Stimulated activated CD4-positive, alpha-beta T cell treated with anti-CD3 and anti-CD28 coated beads, Interleukin-1b, Interleukin-23, amount 100 ng/mL, for 1 hour (primary cell): Measurements from ENCODE around the gene TBL1XR1.
"Not testable (repeated sequence)": the region's sequence is repeated elsewhere in the genome, so short reads cannot be mapped to it uniquely, and the experiment has no call there.

Source experiments
- DNase-seq, 2 donors: peaks; one replicate each; pipeline ENCODE4 v3.0.0-alpha.2; 2020; ENCODE audit warnings: low read depth in 2 of 2

TBL1XR1 gene

DNA sequence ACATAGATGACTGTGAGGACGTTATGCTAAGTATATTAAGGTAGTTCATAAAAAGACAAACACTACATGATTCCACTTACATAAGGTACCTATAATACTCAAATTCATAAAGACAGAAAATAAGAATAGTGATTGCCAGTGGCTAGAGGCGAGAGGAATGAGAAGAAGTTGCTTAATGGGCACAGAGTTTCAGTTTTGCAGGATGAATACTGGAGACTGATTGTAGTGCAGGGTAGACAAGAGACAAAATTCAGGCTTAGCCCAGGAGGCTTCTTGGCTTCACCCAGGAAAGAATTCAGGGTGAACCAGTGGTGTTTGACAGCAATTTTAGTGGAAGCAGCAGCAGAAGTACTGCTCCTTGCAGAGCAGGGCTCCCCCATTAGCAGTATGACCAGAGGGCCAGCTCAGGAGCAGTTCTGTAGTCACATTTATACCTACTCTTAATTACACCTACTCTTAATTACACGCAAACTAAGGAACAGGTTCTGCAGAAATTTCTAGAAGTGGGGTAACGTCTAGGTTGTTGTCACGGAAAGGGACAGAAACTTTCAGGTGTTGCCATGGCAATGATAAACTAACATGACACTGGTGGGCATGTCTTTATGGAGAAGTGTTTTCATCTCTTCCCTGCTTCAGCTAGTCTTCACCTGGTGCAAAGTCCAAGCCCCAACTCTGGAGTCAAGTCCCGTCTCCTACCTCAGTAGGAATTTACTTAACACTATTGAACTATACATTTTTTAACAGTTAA, 55.2 kb downstream of the TBL1XR1 start:
- DNase-seq, result no peak

DNA sequence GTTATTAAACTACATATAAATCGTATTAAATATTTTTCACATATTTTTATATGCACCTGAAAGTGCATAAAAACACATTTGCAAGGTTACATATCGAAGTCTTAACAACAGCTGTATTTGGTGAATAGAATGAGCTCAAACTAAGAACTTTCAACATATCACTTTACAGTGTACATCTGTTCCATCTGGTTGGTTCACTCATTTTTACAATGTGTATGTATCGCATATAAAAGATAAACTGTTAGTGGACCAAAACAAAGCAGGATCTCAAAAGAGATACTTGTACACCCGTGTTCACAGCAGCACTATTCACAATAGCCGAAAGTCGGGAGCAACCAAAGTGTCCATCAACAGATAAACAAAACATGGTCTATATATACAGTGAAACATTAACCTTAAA, 55.8 kb downstream of the TBL1XR1 start:
- no peak for DNase-seq

DNA sequence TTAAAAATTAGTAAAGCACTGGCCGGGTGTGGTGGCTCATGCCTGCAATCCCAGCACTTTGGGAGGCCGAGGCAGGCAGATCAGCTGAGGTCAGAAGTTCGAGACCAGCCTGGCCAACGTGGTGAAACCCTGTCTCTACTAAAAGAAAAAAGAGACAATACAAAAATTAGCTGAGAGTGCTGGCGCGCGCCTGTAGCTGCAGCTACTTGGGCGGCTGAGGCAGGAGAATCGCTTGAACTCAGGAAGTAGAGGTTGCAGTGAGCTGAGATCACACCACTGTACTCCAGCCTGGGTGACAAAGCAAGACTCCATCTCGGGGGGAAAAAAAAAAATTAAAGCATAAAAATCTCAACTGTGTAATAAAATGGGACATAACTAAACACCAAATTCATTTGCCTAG, 58.1 kb downstream of the TBL1XR1 start:
- DNase-seq, result not testable (repeated sequence)

DNA sequence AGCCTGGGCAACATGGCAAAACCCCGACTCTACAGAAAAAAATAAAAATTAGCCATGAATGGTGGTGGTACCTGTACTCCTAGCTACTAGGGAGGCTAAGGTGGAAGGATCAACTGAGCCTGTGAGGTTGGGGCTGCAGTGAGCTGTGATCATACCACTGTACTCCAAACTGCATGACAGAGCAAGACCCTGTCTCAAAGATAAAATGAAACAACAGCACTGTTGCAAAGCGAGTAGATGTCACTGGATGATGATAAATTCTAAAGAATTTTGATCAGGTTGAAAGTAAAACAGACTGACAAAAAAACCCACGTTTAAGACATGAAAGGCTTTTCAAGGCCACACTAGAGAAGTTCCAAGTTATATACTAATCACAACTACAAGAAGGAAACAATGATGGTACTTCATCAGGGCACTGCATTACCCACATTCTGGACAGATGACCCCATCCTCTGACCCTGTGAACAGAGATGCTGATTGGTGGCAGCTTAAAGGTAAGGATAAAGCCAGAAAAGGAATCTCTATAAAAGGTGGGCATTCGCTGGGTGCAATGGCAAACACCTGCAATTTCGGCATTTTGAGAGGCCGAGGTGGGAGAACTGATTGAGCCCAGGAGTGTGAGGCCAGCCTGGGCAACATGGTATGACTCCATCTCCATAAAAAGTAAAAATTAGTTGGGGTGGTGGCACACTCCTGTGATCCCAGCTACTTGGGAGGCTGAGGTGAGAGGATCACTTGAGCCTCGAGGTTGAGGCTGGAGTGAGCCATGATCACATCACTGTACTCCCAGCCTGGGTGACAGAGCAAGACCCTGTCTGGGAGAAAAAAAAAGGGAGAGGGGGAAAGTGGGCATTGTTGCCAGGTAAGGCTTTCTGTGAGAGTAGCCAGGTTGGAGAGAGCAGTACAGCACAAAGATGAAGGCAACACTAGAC, 59.2 kb downstream of the TBL1XR1 start:
- no peak for DNase-seq

DNA sequence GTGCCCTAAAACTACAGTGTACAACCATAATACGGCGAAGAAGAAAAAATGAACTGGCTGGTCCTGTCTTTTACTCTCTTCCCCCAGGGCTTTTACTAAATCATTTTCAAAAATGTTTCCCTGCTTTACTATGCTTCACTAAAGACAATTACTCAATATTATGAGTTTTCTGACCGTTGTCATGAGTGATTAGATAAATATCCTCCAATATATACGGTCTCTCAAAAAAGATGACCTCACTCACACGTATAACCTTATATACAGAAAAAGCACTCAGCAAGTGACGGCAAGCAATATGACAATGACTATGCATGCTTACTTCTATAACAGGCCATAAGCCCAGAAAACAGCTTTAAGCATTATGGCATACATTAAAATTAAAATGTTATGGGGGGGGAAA, 60.5 kb downstream of the TBL1XR1 start:
- DNase-seq, result no peak

DNA sequence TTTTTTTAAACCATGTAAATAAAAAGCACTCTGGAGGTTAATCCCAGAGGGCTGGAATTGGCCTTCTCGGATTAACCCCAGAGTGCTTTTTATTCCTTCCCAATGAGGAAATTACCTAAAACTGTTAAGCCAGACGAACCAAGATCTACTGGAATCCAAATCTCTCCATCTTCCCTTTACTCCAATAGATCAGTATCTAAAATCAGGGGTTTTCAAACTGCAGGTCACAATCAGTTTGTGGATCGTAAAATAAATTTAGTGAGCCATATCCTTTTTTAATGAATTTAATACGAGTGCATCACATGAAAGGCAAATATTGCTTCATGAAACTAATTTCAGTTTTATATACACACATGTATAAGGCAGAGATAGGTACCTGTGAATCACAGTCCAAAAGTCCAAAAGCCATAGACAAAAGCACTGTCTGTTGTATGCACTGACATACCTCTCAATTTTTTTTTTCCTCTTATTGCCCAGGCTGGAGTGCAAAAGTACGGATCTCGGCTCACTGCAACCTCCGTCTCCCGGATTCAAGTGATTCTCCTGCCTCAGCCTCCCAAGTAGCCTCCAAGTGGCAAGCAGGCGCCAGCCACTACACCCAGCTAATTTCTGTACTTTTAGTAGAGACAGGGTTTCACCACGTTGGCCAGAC, 61.3 kb downstream of the TBL1XR1 start:
- DNase-seq, result no peak

DNA sequence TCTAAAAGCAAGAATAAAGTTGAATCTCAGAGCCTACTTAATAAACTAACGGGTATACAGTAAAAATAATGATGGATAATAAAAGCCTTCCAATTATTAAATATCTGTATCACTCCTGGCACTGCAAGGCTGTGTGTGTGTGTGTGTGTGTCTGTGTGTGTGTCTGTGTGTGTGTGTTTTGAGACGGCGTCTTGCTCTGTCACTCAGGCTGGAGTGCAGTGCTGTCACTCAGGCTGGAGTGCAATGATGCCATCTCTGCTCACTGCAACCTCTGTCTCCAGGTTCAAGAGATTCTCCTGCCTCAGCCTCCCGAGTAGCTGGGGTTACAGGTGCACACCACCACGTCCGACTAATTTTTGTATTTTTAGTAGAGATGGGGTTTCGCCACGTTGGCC, 62.5 kb downstream of the TBL1XR1 start:
- no peak for DNase-seq

DNA sequence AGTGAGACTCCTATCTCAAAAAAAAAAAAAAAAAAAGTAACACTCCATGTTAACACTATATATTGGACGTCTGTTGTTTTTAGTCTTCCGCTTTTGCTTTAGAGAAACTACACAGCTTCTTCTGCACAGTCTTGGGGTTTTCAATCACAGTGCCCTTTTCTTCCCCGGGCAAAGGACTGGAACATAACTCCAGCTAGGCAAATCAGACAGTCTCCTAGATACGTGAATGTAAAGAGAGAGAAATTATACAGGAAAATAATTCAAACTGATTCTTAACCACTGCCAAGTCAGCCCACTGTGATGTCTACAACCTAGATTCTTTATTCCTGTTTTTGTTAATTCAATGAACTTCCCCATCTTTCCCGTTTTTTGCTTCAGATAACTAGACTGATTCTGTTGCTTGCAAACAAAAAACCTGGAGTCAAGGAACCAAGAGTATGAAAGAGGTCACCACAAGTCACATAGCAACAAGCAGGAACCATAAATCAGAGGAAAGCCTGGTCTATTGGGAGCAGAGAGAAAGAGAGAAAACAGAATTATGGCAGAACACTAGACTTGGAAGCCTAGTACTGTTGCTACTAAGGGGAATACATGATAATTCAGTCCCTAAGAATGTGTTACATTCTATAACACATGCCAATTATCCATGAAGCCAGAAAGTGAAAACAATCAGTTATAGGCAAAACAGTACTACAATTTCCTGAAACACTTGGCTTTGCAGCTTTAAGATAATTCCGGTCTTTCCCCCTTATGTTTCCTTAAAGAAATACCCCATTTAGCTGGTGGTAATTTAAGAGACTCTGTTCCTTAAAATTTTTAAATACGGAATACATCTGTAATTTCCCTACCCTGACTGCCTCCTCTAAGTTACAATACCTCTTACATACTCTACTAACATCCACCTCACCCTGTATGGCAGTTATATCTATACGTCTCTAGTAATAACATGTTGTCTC, 63.1 kb downstream of the TBL1XR1 start:
- no peak for DNase-seq

DNA sequence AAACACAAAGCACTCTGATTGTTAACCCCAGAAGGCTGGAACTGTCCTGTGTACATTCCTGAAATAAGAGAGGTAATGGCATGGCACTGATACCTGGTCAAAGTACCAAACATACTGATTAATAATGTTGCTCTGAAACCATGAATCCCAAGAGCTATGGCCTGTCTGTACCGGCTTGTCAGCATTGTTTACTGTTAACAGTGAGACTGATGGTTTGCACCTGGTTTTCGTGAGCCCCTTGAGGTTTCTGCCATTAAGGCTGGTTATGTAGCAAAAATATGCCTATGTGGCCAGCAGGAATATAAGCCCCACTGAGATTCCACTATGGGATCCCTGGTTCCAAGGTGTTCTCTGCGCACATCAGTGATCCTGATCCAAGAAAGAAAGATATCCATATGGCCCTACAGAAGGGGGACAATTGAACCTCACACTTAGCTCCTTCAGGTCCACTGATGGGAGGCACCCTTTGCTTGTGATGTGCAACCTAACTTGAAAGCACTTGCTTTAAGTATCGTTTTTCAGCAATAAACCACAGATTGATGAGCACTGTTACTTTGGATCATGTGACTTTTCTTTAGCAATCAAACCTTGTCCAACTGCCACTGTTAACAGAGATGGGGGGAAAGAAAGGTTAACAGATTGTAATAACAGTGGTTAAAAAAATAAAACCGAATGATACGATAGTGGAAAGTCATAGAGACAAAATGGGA, 65.2 kb downstream of the TBL1XR1 start:
- no peak for DNase-seq

DNA sequence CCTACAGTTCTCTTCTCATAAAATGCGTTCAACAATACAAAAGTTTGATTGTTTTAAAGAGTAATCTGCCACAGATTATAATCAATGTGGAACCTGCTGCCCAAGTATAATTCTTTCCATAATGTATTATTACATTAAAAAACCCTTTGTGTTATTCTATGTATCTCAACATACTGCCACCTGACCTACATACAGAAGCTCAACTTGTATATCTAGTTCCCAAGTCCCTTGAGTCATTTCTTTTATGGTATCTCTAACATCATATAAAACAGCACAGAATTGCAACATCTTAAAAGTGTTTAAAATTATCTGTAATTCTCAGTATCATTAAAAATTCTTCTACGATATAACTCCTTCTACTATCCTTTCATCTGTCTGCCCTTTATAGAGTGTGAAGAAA, 70.3 kb downstream of the TBL1XR1 start:
- DNase-seq, result no peak

DNA sequence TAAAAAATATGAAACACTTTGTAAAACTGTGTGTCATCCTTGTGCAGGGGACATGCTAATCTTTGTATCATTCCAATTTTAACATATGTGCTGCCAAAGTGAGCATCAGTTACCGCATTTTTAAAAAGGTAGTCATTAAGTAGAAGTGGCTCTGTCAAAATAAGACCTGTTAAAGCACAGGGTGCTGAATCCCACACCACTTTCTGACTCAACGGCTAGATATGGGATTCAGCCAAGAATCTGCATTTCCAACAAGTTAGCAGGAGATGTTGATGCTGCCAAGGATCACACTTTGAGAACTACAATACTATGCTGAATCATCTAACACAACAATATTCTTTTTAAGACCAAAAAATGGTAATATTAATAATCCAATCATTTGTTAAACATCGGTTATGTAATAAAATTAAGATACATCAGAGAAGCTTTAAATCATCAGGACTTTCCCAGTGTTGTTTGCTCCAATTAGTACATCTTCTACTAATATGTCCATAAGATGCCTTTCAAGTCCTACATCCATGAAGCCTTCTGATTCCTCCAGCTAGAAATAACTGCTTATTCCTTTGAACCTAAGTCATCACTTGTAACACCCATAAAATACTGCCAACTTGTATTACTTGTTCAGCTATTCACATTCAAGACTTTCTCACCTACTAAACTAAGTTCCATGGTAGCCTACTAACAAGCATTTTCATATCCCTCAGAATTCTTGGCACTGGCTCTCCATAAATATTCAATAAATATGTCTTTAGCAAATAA, 71.1 kb downstream of the TBL1XR1 start:
- DNase-seq, result no peak

DNA sequence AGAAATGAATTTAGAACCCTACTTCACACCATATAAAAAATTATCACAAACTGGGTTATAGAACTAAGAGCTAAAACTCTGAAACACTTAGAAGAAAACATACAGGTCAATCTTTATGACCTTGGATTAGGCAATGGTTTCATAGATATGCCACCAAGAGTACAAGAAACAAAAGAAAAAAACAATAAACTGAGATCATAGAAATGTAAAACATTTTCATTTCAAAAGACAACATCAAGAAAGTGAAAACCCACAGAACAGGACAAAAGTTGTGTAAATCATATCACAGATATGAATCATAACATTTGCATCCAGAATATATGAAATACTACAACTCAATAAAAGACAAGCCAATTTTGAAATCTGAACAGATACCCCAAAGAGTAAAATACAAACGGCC, 72.4 kb downstream of the TBL1XR1 start:
- DNase-seq, result no peak

DNA sequence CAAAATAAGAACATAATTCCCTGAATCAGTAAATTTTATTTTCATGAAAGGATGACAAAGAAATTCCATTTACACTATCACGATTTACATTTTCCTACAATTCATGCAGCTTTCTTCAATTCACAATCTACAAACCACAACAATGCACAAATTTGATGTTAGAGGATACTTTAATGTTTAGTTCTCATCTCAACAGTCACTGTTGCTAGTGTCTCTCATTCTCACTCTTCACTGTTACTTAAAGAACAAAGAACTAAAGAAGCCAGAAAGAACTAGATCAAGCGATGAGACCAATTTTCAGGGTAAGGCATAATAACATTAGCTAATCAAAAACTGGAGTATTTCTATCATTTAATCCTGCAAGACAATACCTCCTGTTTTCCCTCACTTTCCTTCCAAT, 73.5 kb downstream of the TBL1XR1 start:
- no peak for DNase-seq

DNA sequence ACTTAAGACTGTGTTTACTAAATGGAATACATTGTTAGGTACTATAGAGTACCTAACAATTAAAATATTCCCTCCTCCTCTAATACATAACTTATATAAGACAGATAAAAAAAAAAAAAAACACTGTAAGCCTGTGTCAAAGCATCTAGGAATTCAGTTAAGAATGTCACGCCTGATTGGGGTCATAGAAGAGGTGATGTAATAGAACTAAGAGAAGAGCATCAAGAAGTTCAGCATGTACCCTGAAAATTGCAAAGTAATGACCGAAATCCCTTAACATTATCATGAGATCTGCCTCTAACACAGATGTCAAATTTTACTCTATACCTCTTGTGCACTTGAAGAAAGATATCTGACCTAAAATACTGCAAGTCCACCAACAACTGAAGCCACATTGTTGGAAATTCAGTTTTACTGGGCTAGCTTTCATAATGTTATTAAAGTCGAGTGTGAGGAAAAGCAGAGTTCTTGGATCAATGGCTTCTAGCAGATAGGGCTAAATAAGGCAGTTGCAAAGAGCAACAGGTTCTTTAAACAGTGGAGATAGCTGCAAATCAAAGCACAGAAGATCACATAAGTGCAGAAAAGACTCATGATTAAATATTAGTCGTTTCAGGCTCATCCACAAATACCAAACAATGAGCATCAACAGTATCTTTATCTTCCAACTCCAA, 75.0 kb downstream of the TBL1XR1 start:
- DNase-seq, result no peak

DNA sequence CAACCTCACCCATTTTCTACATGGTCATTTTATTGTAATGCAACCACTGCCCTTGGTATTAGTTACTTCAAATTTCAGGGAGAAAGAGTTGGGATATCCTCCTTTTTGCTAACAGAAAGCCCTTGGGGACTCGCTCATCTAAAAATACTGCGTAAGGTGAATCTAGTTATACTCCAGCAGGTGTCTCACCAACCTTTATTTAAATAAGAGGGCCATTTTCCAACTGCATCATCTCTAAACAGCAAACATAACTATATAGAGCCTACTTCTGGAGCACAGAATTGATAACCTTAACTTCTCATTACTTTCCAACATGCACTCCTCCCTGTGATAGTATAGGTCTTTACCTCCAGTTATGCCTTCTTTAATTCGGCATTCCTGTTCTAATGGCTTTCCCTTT, 77.5 kb downstream of the TBL1XR1 start:
- DNase-seq, result no peak

DNA sequence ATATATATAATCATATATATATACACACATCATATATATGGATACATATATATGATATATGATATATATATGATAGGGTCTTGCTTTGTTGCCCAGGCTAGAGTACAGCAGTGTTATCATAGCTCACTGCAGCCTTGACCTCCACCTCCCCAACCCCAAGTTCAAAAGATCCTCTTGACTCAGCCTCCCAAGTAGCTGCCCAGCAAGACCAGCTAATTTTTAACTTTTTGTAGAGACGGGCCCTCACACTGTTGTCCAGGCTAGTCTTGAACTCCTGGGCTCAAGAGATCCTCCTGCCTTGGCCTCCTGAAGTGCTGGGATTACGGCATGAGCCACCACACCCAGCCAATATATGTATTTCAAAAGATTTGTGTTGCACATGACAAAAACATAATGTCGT, 83.0 kb downstream of the TBL1XR1 start:
- no peak for DNase-seq

DNA sequence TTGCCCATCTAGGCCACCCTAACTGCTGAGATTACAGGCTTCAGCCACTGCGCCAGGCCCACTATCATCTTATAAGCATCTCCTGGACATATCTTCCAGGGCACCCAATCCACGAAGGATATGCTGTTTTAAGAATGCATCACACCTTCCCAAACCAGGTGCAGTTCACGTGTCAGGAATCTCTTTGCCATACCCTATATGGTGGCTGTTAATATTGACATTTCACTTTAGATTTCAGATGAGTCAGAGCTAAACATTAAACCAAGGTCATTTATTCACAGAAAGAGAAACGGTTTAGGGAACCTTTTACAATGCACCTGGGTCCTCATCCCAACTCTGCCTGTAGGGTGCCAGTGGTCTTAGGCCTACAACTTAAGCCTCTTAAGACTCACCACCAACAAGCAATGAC, 85.7 kb downstream of the TBL1XR1 start:
- no peak for DNase-seq

DNA sequence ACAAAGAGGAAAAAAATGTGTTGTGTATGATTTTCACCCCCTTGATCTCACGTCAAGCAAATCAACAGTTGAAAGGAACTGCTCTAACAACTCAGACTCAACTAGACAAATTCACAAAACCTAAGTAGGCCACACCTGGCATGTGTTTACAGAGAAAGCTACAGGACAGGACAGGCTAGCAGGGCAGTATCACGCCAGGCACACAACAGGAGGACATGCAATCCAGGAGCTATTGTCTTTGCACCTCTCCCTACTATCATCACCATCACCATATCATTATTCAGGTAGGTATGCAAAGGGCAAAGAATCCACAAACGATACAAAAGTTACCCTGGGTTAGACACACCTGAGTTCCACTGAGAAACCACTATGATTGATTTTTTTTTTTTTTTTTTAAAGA, 86.4 kb downstream of the TBL1XR1 start:
- no peak for DNase-seq

DNA sequence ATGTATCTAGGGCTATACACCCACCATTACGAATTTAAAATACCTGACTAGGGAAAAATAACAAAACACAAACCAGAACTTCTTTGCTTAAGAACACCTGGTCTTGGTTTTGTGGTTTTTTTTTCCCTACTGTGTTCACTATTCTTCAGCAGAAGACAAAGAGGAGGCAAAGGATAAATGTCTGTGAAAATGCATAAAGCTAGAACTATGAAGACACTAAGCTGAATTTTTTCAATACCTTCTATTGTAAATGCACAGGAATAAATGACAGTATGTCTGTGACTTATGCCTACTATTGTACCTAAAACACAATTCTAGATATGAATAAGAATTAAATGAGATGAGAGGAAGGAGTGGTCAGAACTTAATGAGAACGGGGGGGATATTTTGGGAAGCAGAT, 86.9 kb downstream of the TBL1XR1 start:
- DNase-seq, result no peak
